SH-SY5Y (cell line): ENCODE measurements around the gene TSHZ1.

Experiments
- GATA2 ChIP-seq: IDR thresholded peaks from 2 replicates; pipeline ENCODE4 v1.6.1; 2011; ENCODE audit warnings: mild to moderate bottlenecking, low read depth, low read length
- GATA3 ChIP-seq: IDR thresholded peaks from 2 replicates; pipeline ENCODE4 v1.6.1; 2011; ENCODE audit warnings: low read depth, mild to moderate bottlenecking, low read length, moderate library complexity

GRCh38 chr18:75192899-75193298, 17.7 kb upstream of the TSHZ1 start:
- peak; percentile 70 for TF ChIP-seq GATA2
- TF ChIP-seq GATA3 = no peak
